Measurements from ENCODE around the gene VAC14.

VAC14 gene

GRCh38 chr16:70689035-70689969, 111.7 kb downstream of the VAC14 start:
- DNase-seq, result no peak

DNA sequence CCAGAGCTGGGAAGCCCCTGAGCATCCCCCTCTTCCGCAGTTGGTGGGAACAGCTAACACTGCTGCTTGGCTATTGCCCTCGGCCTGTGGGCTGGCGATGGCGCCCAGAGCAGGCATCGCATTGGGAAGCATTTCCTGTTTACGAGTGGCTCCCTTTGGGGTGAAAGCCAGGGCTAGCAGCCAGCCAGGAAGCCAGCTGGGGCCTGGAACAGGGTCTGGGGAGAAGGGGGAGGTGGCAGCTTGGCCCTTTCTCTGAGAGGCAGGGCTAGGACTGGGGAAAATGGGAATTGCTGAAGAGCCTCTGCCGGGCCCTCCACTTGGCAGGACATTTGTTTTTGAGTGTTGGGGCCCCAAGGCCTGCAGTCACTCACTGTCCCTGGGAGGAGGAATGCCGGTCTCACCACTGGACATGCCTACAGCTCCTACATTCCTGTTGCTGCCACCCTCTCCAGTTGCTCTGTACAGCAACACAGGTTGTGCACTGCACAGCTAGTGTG, 112.7 kb downstream of the VAC14 start:
- DNase-seq, result no peak

DNA sequence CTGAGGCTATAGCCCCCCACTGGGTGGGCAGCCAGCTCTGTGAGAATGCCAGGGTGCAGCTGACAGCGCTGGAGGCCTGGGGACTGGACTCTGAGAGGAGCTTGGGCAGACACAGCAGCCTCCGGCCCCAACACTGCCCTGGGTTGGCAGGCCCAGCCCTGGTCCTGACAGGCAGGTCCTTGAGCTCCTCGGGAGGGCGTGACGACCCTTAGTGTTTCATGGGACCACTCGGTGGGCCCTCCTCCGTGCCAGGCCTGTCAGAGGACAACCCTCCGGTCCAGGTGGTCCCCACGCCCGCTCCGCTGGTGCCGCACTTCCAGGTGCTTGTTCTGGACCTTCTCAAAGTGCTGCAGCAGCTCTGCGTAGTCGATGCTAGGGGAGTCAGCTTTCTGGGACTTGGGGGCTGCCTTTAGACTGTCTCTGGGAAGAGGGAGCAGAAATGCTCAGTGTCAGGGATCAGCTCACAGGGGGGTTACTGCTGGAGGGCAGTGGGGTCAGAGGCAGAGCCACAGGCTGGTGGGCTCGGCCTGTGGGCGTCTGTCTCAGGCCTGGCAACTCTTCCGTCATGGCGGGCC, 113.2 kb downstream of the VAC14 start:
- no peak for DNase-seq

- no peak for DNase-seq
Measured at GRCh38 chr16:70687102-70687511, 113.9 kb downstream of the VAC14 start.

GRCh38 chr16:70686376-70687101, 114.4 kb downstream of the VAC14 start:
- no peak for DNase-seq

DNA sequence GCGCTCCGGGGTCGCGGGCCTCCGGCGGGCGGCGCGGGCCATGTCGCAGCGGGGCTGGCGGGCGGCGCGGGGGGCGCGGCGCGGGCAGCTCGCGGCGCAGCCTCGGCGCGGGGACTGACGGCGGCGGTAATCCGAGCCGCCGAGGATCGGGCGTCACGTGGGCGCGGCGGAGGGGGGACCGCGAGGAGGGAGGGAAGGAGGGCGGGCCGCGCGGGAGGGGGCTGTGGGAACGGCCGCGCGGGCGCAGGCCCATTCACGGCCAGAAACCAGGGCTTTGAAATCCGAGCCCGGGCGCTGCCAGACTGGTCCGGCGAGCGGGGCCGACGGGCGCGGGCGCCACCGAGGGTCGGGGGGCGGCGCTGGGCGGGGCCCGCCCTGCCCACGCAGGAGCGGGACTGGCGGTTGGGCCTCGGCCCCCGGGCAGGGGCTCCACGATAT, 115.0 kb downstream of the VAC14 start, which contains the start of gene MTSS2:
TSS of gene MTSS2 (minus strand) at position 116 of the 438 bp plus-strand sequence. CDS start 262 bp downstream, outside the sequence.
- peak in 1 of 2 experiments; percentile 41 for DNase-seq

DNA sequence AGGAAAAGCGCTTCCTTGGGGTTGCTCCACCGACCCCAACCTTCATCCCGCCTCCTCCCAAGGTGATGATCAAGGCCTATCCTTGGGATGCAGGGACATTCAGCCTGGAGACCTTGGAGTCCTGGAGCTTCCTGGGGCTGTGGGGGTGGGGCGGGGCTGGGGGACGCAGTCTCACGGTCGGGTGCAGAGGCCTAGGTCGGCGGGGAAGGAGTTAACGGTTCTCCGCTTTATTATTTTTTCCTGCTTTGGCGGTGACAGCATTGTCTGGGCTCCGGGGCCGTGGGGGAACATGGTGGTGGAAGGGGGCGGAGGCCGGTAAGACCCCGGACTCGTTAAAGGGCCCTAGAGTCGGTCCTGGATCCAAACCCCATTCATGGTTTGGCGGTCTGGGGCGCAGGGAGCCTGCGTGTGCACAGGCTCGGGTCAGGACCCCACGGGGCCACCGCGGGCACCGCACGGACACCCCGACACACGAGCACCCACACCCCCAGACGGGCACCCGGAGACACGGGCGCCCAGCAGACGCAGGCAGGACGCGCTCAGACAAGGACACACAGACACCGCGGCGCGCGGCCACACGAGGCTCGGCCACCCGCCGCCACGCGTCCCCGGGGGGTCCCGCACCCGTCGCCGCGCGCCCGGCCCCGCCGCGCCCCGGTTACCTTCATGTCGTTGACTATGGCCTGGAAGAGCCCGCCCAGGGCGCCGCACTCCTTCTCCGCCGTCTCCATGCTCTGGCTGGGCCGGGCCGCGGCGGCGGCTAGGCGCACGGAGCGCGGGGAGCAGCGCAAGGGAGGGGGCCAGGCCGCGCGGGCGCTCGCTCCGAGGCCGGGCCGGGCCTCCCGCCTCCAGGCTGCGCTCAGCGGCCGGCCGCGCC, 115.7 kb downstream of the VAC14 start:
- peak in 1 of 2 experiments; percentile 35 for DNase-seq

- no peak for DNase-seq
Measured at GRCh38 chr16:70684146-70685060, 116.6 kb downstream of the VAC14 start.

DNA sequence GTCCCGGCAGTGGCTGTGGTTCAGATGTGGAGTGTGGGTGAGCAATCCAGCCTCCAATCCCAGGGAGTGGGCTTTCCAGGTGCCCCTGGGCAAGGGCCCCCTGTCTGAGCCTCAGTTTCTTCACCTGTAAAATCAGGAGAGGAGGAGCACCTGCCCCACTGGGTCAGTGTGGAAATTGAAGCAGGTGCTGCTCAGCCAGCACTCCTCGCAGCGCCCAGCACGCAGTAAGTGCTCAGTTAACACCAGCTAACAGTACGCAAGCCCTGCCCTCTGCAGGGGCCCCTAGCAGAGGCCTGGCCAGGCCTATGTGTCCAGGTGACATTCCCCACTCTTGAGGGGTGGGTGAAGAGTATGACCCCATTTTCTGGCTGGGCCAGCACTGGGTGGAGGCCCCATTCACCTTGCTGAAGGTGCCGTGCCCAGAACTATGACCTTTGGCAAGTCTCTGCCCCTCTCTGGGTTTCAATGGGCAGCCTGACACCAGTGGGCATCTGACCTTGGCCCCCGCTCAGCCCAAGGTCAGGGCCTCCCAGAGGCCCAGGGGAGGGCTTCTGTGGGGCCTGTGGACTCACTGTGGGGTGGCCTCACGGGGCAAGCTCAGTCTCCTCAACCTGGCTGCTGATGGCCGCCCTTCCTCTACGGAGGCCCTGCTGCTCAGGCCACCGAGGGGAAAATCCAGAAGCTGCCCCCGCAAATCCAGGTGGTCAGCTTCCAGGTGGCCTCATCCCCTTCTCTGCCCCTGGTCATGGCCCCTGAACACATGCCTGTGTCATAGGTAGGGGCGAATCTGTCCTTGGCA, 117.6 kb downstream of the VAC14 start:
- DNase-seq, result no peak

DNA sequence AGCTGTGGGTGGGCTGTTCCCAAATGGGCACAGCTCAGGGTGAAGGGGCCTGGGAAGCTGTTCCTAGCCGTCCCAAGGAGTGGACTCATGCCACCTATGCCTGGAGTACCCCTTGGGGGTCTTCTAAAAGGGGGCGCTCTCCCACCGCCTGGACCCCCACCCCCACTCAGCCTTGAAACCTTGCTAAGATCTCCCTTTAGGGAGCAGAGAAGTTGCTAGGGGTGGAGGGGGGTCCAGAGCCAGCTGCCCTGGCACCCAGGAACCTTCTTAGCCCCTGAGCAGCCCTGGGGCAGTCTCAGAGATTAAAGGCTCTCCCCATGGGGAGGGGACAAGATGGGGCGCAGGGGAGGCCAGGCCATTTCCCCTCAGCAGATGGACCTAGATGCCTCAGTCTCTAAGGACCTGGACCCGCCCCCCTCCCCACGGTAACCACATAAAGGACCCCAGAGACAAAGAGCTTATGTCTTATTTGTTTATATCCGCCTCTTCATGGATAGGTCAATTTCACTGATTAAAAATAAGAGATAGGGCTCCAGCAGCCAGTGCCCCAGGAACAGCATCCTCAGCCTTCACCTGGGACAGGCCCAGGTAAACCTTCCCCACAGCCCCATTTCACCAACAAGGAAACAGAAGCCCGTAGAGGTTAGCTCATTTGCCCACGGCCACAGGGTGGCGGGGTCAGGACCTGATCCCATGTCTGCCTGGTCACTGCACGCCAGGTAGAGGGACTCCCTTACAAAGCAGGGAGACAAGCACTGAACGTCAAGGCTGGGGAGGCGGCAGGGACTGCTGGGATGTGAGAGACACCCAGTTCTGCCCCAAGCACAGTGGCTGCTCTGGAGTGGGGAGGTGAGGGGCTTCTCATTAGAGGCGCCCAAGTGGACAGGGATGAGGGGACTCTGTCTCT, 118.5 kb downstream of the VAC14 start:
- no peak for DNase-seq

DNA sequence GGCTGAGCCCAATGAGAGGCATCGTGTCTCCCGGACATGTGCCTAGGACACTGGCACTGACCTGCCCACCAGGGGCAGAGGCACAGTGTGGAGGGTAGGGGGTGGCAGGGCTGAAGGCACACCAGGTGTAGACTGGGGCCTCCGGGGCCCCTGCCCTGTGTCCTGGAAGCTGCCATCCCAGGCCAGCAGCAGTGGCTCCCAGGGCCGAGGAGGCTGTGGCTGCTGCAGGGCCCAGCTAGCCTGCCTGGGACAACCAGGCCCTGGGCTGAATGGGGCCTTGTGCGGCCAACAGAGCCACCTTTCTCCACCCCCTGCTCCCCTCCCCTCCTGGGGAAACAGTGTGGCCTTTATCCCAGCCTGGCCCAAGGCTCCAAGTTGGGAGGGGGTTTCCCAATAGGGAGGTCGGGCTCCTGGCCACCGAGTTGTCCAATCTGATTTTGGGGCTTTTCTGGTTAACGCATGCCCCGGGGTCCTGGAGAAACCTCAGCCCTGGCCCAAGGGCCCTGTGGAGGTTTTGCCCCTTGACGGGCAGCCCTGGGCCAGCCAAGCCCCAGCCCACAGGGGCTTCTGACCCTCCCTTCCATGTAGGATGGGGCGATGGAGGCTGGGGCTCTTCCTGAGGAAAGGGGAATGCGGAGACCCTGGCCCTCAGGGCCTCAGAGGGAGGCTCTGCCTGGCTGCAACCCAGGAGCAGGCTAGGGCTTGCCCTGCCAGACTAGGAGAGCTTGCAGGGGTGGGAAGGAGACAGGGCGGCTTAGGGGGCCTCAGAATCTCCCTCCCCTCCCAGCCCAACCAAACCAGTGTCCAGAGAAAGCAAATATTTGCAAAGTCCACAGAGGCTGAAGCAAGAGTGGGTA, 119.3 kb downstream of the VAC14 start:
- no peak for DNase-seq

- DNase-seq, result no peak
Measured at GRCh38 chr16:70680495-70681381, 120.2 kb downstream of the VAC14 start.

GRCh38 chr16:70679671-70680494, 121.1 kb downstream of the VAC14 start:
- peak in 1 of 2 experiments; percentile 46 for DNase-seq

DNA sequence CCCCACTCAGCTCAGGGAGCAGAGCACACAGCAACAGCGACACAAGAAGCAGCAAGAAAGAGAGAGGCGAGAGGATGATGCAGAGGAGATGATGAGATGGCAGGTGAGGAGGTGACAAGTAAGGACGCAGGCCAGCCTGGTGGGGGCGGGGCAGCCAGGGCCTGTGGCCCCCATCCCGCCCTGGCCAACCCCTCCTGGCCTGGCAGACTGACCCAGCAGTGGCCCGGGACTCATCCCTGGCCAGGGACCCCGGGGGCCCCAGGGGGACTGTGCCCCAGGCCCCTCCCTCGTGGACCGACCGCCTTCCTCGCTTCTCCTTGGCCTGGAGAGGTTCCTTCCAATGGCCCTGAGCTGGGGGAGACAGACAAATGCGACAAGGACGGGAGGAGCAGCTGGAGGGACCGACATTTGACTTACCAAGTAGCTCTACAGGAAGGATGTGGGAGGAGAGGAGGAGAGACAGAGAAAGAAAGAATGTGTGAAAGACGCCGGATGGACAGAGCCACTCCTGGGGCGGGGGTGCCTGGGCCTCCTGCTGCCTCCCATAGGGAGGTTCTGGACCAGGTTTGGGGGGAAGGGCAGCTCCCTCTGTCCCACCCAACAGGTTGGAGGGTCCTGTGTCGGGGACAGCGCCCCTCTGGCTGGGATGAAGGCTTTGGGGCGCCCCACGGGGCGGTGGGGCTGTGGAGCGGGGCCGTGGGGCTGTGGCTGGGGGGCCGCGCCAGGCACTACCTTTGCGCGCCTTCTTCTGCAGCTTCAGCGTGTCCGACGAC, 121.9 kb downstream of the VAC14 start:
- no peak for DNase-seq
